Heart right ventricle (tissue), 16 donors: ENCODE measurements around the gene SETMAR. TPM values are rescaled to one million over a fixed set of nuclear protein-coding genes. Genes with fewer than 3 reads are reported as not detected.
A peak's percentile ranks its signal among the peaks of the same experiment; 100 is the strongest.

ENCODE experiments used
- ATAC-seq, 8 donors: fragments of 200-7000 bp; cut with Tn5 transposase; one replicate each; pipeline ENCODE4 v1.9.1; 2020; ENCODE audit warnings: mild to moderate bottlenecking in 8 of 8, moderate library complexity in 8 of 8, moderate number of reproducible peaks in 1 of 8
- DNase-seq, 2 donors: peaks; one replicate each; pipeline ENCODE4 v3.0.0-alpha.2; 2020
- H3K27ac ChIP-seq, 10 donors: fragments of 200-600 bp; sonication (generic) in 2 of 10; one replicate each; pipeline versions ENCODE4 v1.5.0 to v1.8.0; 2020 to 2022; ENCODE audit warnings: mild to moderate bottlenecking in 3 of 10
- H3K27me3 ChIP-seq, 7 donors: fragments of 200-600 bp; one replicate each; pipeline ENCODE4 v1.8.0; 2021 to 2022; ENCODE audit warnings: mild to moderate bottlenecking in 2 of 7
- H3K36me3 ChIP-seq, 9 donors: fragments of 200-600 bp; sonication (generic) in 1 of 9; one replicate each; pipeline versions ENCODE4 v1.5.0 to v1.8.0; 2020 to 2022; ENCODE audit warnings: mild to moderate bottlenecking in 2 of 9
- H3K4me1 ChIP-seq, 9 donors: fragments of 200-600 bp; sonication (generic) in 1 of 9; one replicate each; pipeline versions ENCODE4 v1.5.0 to v1.8.0; 2020 to 2022; ENCODE audit warnings: mild to moderate bottlenecking in 4 of 9
- H3K4me3 ChIP-seq, 10 donors: fragments of 200-600 bp; sonication (generic) in 2 of 10; one replicate each; pipeline versions ENCODE4 v1.5.0 to v1.8.0; 2020 to 2022; ENCODE audit warnings: mild to moderate bottlenecking in 7 of 10, moderate library complexity in 2 of 10
- H3K9me3 ChIP-seq, 11 donors: fragments of 200-600 bp in 10 of 11; sonication (generic) in 2 of 11; one replicate each; pipeline versions ENCODE4 v1.5.0 to v1.8.0; 2013 to 2022; ENCODE audit warnings: mild to moderate bottlenecking in 2 of 11, control low read depth in 1 of 11, moderate library complexity in 1 of 11
- WGBS, 2 donors: extraction: QIAGEN DNeasy Blood & Tissue Kit; methylation state at CpG; one replicate each; pipeline ENCODE4 v1.1.7; 2013; ENCODE audit warnings: inconsistent platforms in 1 of 2; 5-methylcytosine and 5-hydroxymethylcytosine counted together
- intact Hi-C, 10 donors: fragments of 100-400 bp; cut with DNase I; formaldehyde crosslinking; loops; one replicate each; pipeline versions ENCODE4 v1.11.1 to v1.14.2; 2022
- polyA plus RNA-seq, 2 donors: library from polyadenylated mRNA; stranded (reverse); fragments of 200-250 nt; gene quantifications; one replicate each; pipeline ENCODE4 v1.2.3, GENCODE V29; 2013
- total RNA-seq, 10 donors: library from RNA; stranded (reverse); fragmentation: NEBNext Ultra II Directional in 3 of 10; extraction: Animal tissue kit (Norgen Biotek cat#: 25700) in 3 of 10; gene quantifications; one replicate each; pipeline versions ENCODE4 v1.2.1 to v1.2.4, GENCODE V29; 2021 to 2023
- TF ChIP-seq, protein P1 (sequence below), 9 donors: fragments of 200-600 bp; sonication (generic) in 2 of 9; IDR thresholded peaks; one replicate each; pipeline versions ENCODE4 v1.5.0 to v1.8.0; 2021 to 2022; ENCODE audit warnings: antibody characterized with exemption in 9 of 9, mild to moderate bottlenecking in 5 of 9, moderate library complexity in 1 of 9
- donor health status: Arrhythmogenic right ventricular cardiomyopathy.
- donor health status: ischemic (EF 13 %, LVEDD 7.1; RV severe dilation, severe dysfunction).
- donor health status: healthy with polysubstance abuse.
- donor health status: DM: no; HTN: yes; CAD: no.
- donor health status: DM: no; HTN: no; CAD: no.
- donor health status: ischemic (EF 25% LVEDD 6.9; RV normal size, moderate dysfunction).
- donor health status: ischemic (EF 25% LVEDD 5.7; RV mildly dilated, moderate dysfunction).
- donor health status: healthy.
- donor health status: DM: yes; HTN: yes; CAD: no.
- donor health status: Ischemic cardiomyopathy.
- donor health status: ischemic (EF 35%, LVEDD 5.7; RV mildly dilated, moderate dysfunction).
- donor health status: nonischemic (EF 11% LVEDD 7.7; RV severe dilation, severe dysfunction).
- donor health status: DM: yes; HTN: yes; CAD: no.
- donor health status: PGD.
- donor health status: ischemic (EF 29% LVEDD 5.4; RV normal size, mild dysfunction).
- donor health status: nonischemic (EF 23%, LVEDD 6.1; RV moderate dilation, normal function).

The SETMAR gene
- total and polyA plus RNA-seq, 12 donors, result 6.0 to 30.2 (median 12.7) TPM

DNA sequence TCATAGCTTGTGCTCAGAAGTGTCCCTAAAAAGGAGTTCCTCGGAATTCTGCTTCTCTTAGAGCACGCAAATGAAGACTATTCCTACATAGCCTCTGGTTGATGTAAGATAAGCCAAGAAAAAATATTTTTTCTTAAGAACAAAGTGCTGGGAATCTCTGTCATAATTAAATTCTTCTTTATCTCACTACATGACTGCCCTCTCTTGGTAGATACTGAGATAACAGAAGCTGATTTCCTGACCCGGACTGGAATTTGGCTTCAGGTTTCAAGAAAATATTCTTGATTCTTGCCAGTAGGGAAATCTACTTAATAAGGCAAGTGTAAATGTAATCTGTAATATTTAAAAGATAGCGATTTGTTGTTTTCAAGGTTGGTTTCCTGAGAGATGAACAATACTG is 31.3 kb upstream of the SETMAR start:
- H3K36me3 ChIP-seq, result no peaks in the 10 kb centered on the region
- H3K4me3 ChIP-seq, result no peak overlapping the region
- peaks cover 0 to 19% (median 0%) of the 10 kb centered on the region in 9 donors for H3K4me1 ChIP-seq
- WGBS, 2 donors, result 28 to 30% methylated on average over 4 of the region's 4 CpGs
- intact Hi-C loops, result loop anchor here in 1 of 10 donors (5.0 kb wide), 1 partner anchor 1070 kb away; no protein-coding TSS in a partner anchor
- ATAC-seq (peak in 2 of 8 donors; percentile 33 to 38), DNase-seq (no peak)
- TF ChIP-seq, protein P1, sequence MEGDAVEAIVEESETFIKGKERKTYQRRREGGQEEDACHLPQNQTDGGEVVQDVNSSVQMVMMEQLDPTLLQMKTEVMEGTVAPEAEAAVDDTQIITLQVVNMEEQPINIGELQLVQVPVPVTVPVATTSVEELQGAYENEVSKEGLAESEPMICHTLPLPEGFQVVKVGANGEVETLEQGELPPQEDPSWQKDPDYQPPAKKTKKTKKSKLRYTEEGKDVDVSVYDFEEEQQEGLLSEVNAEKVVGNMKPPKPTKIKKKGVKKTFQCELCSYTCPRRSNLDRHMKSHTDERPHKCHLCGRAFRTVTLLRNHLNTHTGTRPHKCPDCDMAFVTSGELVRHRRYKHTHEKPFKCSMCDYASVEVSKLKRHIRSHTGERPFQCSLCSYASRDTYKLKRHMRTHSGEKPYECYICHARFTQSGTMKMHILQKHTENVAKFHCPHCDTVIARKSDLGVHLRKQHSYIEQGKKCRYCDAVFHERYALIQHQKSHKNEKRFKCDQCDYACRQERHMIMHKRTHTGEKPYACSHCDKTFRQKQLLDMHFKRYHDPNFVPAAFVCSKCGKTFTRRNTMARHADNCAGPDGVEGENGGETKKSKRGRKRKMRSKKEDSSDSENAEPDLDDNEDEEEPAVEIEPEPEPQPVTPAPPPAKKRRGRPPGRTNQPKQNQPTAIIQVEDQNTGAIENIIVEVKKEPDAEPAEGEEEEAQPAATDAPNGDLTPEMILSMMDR (IDR thresholded peaks at IDR 0.05), result peak in 7 of 9 donors; percentile 41 to 60 (median 50)
- H3K27me3 ChIP-seq, result no peaks in the 10 kb centered on the region
- H3K27ac ChIP-seq, result peak overlapping the region in 1 of 10 donors; percentile 8
- no peaks in the 10 kb centered on the region for H3K9me3 ChIP-seq

DNA sequence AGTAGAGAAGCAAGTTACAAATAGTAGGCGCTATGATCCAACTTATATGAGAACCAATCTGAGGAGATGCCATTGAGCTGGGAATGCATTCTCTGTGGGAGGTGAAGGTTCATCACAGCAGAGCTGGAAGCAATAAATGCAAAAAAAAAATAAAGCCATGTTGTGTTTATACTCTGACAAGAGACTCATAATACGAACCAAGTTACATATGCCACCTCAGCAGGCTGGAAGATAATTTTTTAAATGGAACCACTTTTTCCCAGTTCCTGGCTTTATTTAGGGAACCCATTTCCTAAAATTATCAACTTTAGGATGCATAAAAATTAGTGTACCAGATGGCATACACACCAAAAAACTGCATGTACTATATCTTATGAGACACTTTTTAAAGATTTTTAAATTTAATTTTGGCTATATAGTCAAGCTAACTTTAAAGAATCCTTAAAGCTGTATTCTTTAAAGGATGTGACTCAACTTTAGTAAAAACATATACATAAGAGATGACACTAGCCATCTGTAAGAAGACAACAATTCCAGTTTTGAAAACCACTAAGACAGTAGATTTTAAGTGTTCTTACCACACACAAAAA is 23.6 kb upstream of the SETMAR start:
- no peak overlapping the region for H3K27ac ChIP-seq
- no peaks in the 10 kb centered on the region for H3K36me3 ChIP-seq
- no peak overlapping the region for H3K4me3 ChIP-seq
- no peak for DNase-seq
- intact Hi-C loops, result no loop called here
- H3K4me1 ChIP-seq, result no peaks in the 10 kb centered on the region
- TF ChIP-seq, protein P1 (IDR thresholded peaks at IDR 0.05), result no peak
- no peaks in the 10 kb centered on the region for H3K27me3 ChIP-seq
- WGBS, 2 donors, result 87 to 93% methylated on average over 2 of the region's 2 CpGs
- H3K9me3 ChIP-seq, result no peaks in the 10 kb centered on the region
- no peak for ATAC-seq

DNA sequence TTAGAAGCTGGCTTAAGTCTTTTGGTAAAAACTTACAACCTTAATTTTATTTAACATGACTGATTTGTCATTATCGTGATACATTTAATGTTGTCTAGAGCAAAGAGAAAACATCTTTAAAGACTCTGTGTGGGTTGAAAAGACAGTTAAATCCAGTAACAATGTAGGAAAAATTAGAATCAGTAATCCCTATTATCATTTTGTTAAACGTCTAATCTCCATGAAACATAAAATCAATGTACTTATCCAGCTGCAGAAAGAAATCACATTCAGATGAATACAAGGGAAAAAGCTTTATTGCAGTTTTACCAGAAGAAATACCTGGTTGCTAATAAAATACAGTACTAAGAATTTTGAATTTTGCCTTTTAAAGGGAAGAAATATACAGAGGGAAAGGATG is 21.2 kb upstream of the SETMAR start:
- 47 to 78% methylated on average over 2 of the region's 2 CpGs for WGBS, 2 donors
- Histone ChIP-seq H3K36me3 (no peaks in the 10 kb centered on the region), H3K27ac (no peak overlapping the region), H3K4me3 (no peak overlapping the region), H3K4me1 (no peaks in the 10 kb centered on the region), H3K27me3 (no peaks in the 10 kb centered on the region), H3K9me3 (no peaks in the 10 kb centered on the region)
- ATAC-seq, result no peak
- no peak for DNase-seq
- intact Hi-C loops, result no loop called here
- TF ChIP-seq, protein P1 (IDR thresholded peaks at IDR 0.05), result no peak

DNA sequence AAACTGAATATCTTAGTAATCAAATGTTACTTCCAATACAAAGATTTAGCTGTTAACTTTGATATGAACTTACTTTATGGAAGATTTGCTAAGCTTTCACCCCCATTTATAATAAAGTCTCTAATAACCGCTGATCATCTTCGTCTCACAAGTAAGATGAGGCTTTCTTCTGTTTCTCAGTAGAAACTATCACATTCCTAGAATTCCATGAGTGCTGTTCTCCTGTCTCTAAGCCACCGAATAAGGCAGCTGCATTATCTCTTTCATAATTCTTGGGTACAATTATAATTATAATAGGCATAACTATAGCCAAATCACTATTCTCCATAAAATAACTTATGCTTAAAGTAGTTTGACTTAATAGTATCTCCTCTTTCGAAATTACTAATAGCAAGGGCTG is 18.3 kb upstream of the SETMAR start:
- Histone ChIP-seq H3K36me3 (no peaks in the 10 kb centered on the region), H3K27me3 (no peaks in the 10 kb centered on the region), H3K4me1 (no peaks in the 10 kb centered on the region), H3K4me3 (no peak overlapping the region), H3K9me3 (no peaks in the 10 kb centered on the region), H3K27ac (no peak overlapping the region)
- intact Hi-C loops, result loop anchor here in 1 of 10 donors (2.0 kb wide), 1 partner anchor 1084 kb away; no protein-coding TSS in a partner anchor
- TF ChIP-seq, protein P1 (IDR thresholded peaks at IDR 0.05), result no peak
- 63 to 68% methylated on average over 4 of the region's 4 CpGs for WGBS, 2 donors
- no peak for ATAC-seq
- no peak for DNase-seq
